Colonic mucosa (tissue), 4 donors: ENCODE results near the gene FSD2. TPM values are rescaled to one million over a fixed set of nuclear protein-coding genes. Genes with fewer than 3 reads are reported as not detected.

Experiments used
- DNase-seq: peaks from one replicate; pipeline ENCODE4 v3.0.0-alpha.2; 2020
- H3K27ac ChIP-seq: fragments of 200-600 bp; one replicate; pipeline ENCODE4 v1.8.0; 2021
- H3K27me3 ChIP-seq: fragments of 200-600 bp; one replicate; pipeline ENCODE4 v1.8.0; 2021
- H3K36me3 ChIP-seq: fragments of 200-600 bp; one replicate; pipeline ENCODE4 v1.8.0; 2021
- H3K4me1 ChIP-seq: fragments of 200-600 bp; one replicate; pipeline ENCODE4 v1.8.0; 2021; ENCODE audit warnings: mild to moderate bottlenecking
- H3K4me3 ChIP-seq: fragments of 200-600 bp; one replicate; pipeline ENCODE4 v1.8.0; 2021
- H3K9ac ChIP-seq, 2 donors: one replicate each; pipeline ENCODE4 v1.7.0; 2013; ENCODE audit warnings: control low read depth in 2 of 2, low read depth in 2 of 2, low read length in 2 of 2
- H3K9me3 ChIP-seq: fragments of 200-600 bp; one replicate; pipeline ENCODE4 v1.8.0; 2021
- intact Hi-C: fragments of 100-400 bp; cut with DNase I; formaldehyde crosslinking; loops from one replicate; pipeline ENCODE4 v1.14.1; 2022
- total RNA-seq, 2 donors: library from RNA; stranded (reverse); fragmentation: NEBNext Ultra II Directional in 1 of 2; extraction: Animal tissue kit (Norgen Biotek cat#: 25700) in 1 of 2; gene quantifications; one replicate each; pipeline ENCODE4 v1.2.1, GENCODE V29; 2021
- TF ChIP-seq, protein P1 (sequence below): fragments of 200-600 bp; IDR thresholded peaks from one replicate; pipeline ENCODE4 v1.8.0; 2022; ENCODE audit warnings: antibody characterized with exemption, mild to moderate bottlenecking
- donor health status: healthy.
- donor health status: DM: no; HTN: no; CAD: no.
- donor health status: DM: no; HTN: no; CAD: no.

Gene FSD2, protein sequence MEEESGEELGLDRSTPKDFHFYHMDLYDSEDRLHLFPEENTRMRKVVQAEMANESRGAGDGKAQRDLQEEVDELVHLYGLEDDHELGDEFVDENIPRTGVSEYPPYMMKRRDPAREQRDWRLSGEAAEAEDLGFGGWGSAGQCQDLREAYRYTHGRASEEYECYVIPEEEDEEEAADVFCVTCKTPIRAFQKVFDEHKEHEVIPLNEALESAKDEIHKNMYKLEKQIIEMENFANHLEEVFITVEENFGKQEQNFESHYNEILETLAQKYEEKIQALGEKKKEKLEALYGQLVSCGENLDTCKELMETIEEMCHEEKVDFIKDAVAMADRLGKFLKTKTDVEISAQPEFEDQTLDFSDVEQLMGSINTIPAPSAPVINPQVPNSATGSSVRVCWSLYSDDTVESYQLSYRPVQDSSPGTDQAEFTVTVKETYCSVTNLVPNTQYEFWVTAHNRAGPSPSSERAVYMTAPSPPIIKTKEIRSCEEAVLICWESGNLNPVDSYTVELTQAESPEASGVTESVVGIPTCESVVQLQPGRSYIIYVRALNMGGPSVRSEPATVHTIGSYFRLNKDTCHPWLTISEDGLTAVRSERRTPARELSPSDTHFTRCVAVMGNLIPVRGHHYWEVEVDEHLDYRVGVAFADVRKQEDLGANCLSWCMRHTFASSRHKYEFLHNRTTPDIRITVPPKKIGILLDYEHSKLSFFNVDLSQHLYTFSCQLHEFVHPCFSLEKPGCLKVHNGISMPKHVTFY
- not detected for total RNA-seq

DNA sequence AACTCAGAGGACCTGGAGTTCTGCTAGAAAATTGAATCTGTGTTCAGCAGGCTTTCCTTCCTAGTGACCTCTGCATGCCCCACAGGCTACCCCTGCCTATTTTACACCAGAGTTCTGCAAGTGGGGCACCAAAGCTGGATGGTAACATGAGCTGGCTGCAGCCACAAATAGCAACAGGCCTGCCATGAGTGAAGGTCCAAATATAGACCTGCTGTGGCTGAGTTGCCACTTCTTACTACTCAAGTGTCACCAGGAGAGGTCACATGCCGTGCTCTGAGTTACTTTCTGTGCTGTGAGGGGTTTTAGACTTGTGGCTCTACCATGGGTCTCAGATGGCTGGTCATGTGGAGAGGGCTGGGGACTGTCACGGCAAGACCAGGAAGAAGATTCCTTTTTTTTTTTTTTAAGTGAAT lies at the start of gene FSD2:
TSS of gene FSD2 (minus strand) at position 76 of the 413 bp plus-strand sequence. CDS start 18,679 bp downstream, outside the sequence.
- H3K27ac ChIP-seq: no peak within 1 kb of the TSS
- no peak for DNase-seq
- H3K4me1 ChIP-seq: no peaks in the 10 kb centered on the region
- no peak within 1 kb of the TSS for H3K4me3 ChIP-seq
- TF ChIP-seq, protein P1, sequence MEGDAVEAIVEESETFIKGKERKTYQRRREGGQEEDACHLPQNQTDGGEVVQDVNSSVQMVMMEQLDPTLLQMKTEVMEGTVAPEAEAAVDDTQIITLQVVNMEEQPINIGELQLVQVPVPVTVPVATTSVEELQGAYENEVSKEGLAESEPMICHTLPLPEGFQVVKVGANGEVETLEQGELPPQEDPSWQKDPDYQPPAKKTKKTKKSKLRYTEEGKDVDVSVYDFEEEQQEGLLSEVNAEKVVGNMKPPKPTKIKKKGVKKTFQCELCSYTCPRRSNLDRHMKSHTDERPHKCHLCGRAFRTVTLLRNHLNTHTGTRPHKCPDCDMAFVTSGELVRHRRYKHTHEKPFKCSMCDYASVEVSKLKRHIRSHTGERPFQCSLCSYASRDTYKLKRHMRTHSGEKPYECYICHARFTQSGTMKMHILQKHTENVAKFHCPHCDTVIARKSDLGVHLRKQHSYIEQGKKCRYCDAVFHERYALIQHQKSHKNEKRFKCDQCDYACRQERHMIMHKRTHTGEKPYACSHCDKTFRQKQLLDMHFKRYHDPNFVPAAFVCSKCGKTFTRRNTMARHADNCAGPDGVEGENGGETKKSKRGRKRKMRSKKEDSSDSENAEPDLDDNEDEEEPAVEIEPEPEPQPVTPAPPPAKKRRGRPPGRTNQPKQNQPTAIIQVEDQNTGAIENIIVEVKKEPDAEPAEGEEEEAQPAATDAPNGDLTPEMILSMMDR: no peak
- H3K9ac ChIP-seq: no peak within 1 kb of the TSS
- H3K27me3 ChIP-seq: no peaks in the 10 kb centered on the region
- no peaks in the 10 kb centered on the region for H3K36me3 ChIP-seq
- no peaks in the 10 kb centered on the region for H3K9me3 ChIP-seq
- intact Hi-C loops: loop anchor here (10.0 kb wide), 1 partner anchor 261 kb away; the partner anchor contains the start of gene RPS17

DNA sequence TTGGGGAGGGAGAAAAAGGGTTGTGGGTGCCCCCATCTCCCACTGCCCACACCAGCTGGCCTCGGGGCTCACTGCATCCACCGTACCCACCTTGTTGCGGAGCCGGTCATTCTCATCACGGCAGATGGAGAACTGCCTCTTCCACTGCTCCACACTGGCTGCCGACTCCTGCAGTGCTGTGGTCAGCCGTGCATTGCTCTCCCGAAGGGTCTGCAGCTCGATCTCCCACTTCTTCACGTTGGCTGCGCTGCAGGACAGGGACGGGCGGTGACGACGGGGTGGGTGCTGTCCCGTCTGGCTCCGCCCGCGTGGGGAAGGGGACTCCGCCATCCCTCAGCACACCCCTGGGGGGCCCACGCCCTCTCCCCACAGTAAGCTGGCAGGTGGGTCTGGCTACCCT lies 48.7 kb upstream of the FSD2 start:
- no peaks in the 10 kb centered on the region for H3K36me3 ChIP-seq

DNA sequence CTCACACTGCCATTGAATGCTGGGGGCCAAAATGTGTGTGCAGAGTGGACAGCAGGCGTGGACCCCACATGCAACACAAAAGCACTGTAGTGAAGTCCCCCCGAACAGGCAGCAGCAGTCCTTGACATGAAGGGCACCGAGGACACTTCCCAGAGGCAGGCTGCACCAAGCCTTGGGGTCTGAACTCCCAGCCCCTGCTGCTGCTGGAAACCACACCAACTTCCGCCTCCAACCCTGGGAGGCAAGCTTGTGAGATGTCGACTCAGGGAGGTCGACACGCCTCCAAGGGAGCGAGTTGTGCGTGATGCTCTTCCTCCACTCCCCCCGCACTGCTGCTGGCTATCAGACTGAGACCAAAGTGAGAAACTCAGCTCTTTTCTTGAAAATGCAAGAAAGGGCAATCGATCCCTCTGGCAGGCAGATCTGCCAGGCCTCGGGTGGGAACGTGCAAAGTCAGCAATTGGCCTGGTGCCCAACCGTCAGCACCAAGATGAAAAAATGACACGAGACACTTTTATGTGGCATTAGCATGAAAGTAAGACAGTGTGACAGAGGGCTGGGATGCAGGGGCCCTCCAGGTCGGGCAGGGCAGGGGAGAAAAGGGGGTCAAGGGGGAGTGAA lies 47.2 kb upstream of the FSD2 start:
- no peaks in the 10 kb centered on the region for H3K36me3 ChIP-seq
- H3K27me3 ChIP-seq: no peaks in the 10 kb centered on the region
- no peaks in the 10 kb centered on the region for H3K4me1 ChIP-seq
- no peaks in the 10 kb centered on the region for H3K9me3 ChIP-seq
- H3K4me3 ChIP-seq: no peak overlapping the region
- H3K27ac ChIP-seq: no peak overlapping the region
- DNase-seq: no peak
- intact Hi-C loops: no loop called here
- TF ChIP-seq, protein P1: no peak
- H3K9ac ChIP-seq: no peak overlapping the region

More for the DNA sequence above, 48.7 kb upstream of the FSD2 start:
- no peak overlapping the region for H3K9ac ChIP-seq
- TF ChIP-seq, protein P1: no peak
- H3K27me3 ChIP-seq: no peaks in the 10 kb centered on the region
- no peak overlapping the region for H3K27ac ChIP-seq
- H3K9me3 ChIP-seq: no peaks in the 10 kb centered on the region
- no peak overlapping the region for H3K4me3 ChIP-seq
- DNase-seq: no peak
- H3K4me1 ChIP-seq: no peaks in the 10 kb centered on the region
- intact Hi-C loops: no loop called here

DNA sequence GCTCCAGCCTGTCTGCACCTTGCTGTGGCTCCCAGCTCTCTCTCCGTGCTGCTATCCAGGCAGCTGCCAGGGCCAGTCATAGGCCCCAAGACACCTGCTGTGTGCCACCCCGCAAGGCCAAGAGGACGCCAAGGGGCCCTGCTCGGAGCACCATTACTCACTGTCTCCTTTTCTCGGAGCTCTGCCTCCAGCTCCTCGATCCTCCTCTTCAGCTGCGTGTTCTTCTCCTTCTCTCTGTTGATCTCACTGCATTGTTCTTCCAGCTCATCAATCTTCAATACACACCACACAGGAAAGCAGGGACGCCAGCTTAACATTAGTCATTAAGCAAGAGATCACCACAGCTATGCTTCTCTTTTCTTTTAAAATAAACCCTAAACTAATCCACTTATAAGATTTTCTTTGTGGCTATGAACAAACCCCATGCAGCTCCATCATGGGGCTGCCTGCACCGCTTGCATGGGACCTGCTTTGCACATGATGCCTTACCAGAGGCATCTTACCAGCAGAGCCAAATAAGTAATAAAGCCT lies 46.2 kb upstream of the FSD2 start:
- Histone ChIP-seq H3K4me3 (no peak overlapping the region), H3K27ac (no peak overlapping the region), H3K27me3 (no peaks in the 10 kb centered on the region), H3K9me3 (no peaks in the 10 kb centered on the region), H3K4me1 (no peaks in the 10 kb centered on the region), H3K9ac (no peak overlapping the region), H3K36me3 (no peaks in the 10 kb centered on the region)
- intact Hi-C loops: no loop called here
- no peak for DNase-seq
- TF ChIP-seq, protein P1: no peak

DNA sequence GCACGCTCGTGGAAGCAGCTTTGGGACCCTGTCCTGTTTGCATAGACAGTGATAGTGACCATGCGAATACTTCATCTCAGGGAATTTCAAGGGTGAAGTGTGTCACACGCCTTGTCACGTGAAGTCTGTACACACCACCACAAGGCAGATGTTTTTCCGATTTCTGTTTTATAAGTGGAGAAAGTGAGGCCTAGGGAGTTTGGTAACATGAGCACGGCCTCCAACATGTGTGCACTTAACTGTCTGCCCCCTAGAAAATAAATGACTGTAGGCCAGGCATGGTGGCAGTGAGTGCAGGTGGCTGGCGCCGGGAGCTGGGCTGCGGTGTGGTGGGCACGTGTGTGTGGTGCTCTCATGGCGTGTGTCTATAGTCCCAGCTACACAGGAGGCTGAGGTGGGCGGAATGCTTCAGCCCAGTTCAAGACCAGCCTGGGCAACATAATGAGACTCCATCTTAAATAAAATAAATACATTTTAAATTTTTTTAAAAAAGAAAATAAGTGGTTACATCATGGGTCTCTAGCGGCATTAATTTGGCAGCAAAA lies 45.5 kb upstream of the FSD2 start:
- Histone ChIP-seq H3K36me3 (no peaks in the 10 kb centered on the region), H3K9me3 (no peaks in the 10 kb centered on the region), H3K27me3 (no peaks in the 10 kb centered on the region), H3K9ac (no peak overlapping the region), H3K27ac (no peak overlapping the region), H3K4me1 (no peaks in the 10 kb centered on the region), H3K4me3 (no peak overlapping the region)
- intact Hi-C loops: no loop called here
- TF ChIP-seq, protein P1: no peak
- no peak for DNase-seq
